ENCODE results near the gene AUTS2.

Gene AUTS2

GRCh38 chr7:70177166-70177565 lies 578.9 kb downstream of the AUTS2 start:
- DNase-seq (ENCODE audit: low read depth), result no peak
- TF ChIP-seq CTCF (IDR thresholded peaks at IDR 0.05; ENCODE audit: low read depth, low read length, missing control alignments), result no peak
- no peak overlapping the region for H3K4me3 ChIP-seq (ENCODE audit: low read depth, low read length)

- TF ChIP-seq CTCF (IDR thresholded peaks at IDR 0.05; ENCODE audit: low read depth, low read length, missing control alignments), result no peak
- no peak for DNase-seq (ENCODE audit: low read depth)
- H3K4me3 ChIP-seq (ENCODE audit: low read depth, low read length), result no peak overlapping the region
Observed at GRCh38 chr7:70178211-70178610, 579.9 kb downstream of the AUTS2 start.

- no peak for TF ChIP-seq CTCF (IDR thresholded peaks at IDR 0.05; ENCODE audit: low read depth, low read length, missing control alignments)
- H3K4me3 ChIP-seq (ENCODE audit: low read depth, low read length), result no peak overlapping the region
- DNase-seq (ENCODE audit: low read depth), result no peak
Observed at GRCh38 chr7:70178787-70179186, 580.5 kb downstream of the AUTS2 start.

GRCh38 chr7:70182521-70182920 lies 584.2 kb downstream of the AUTS2 start:
- no peak for DNase-seq (ENCODE audit: low read depth)
- H3K4me3 ChIP-seq (ENCODE audit: low read depth, low read length), result no peak overlapping the region
- no peak for TF ChIP-seq CTCF (IDR thresholded peaks at IDR 0.05; ENCODE audit: low read depth, low read length, missing control alignments)

DNA sequence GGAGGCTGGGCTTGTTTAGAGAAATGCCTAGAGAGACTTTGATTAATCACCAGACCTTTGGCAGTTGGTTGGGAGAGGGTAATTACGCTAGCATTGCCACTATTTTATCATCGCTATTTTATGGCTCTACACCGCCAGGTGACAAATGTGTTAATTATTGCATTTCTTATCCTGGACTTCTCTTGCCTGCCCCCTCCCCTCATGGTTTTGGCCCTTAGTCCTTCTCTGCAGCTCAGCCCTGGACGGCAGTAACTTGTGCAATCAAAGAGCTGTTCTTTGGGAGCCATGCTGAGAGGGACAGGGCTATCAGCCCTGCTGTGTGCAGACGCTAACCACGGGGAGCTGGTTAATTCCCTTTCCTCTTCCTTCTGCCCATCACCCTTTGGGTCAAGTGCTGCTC lies 585.0 kb downstream of the AUTS2 start:
- no peak overlapping the region for H3K4me3 ChIP-seq (ENCODE audit: low read depth, low read length)
- DNase-seq (ENCODE audit: low read depth), result no peak
- no peak for TF ChIP-seq CTCF (IDR thresholded peaks at IDR 0.05; ENCODE audit: low read depth, low read length, missing control alignments)

GRCh38 chr7:70188901-70189650 lies 590.8 kb downstream of the AUTS2 start:
- TF ChIP-seq CTCF (IDR thresholded peaks at IDR 0.05; ENCODE audit: low read depth, low read length, missing control alignments), result no peak
- DNase-seq (ENCODE audit: low read depth), result no peak
- no peak overlapping the region for H3K4me3 ChIP-seq (ENCODE audit: low read depth, low read length)

- no peak for DNase-seq (ENCODE audit: low read depth)
- H3K4me3 ChIP-seq (ENCODE audit: low read depth, low read length), result no peak overlapping the region
- TF ChIP-seq CTCF (IDR thresholded peaks at IDR 0.05; ENCODE audit: low read depth, low read length, missing control alignments), result no peak
Observed at GRCh38 chr7:70189776-70190175, 591.5 kb downstream of the AUTS2 start.

Measured in GM12864 (cell line).